ENCODE results near the gene WDTC1. TPM values are rescaled to one million over a fixed set of nuclear protein-coding genes. Genes with fewer than 3 reads are reported as not detected.
"Not testable (repeated sequence)": the region's sequence is repeated elsewhere in the genome, so short reads cannot be mapped to it uniquely, and the experiment has no call there.

The WDTC1 gene
- total RNA-seq, 1 experiment from 2014 or later = 10.3 TPM

- DNase-seq (ENCODE audit: low spot score) = no peak
Observed at GRCh38 chr1:27253596-27253995, 19.2 kb downstream of the WDTC1 start.

- DNase-seq (ENCODE audit: low spot score) = no peak
Observed at GRCh38 chr1:27255136-27255535, 20.7 kb downstream of the WDTC1 start.

DNA sequence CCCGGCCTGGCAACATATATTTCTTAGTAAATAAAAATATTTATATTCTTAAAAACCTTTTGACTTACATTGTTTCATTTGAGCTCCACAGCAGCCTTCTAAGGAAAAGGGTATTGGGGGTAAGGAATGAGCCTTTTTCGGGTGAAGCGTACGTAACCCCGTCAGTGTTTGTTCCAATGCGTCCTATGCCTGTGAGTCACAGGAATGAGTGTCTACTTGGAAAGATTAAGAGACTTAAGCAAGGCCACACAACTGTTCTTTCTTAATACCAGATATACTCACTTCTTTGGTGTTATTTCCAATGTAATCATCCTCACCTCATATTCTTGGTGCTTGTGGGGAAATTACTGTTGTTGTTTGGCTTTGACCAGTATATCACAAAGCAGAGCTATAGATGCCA, 22.7 kb downstream of the WDTC1 start:
- no peak for DNase-seq (ENCODE audit: low spot score)

- no peak for DNase-seq (ENCODE audit: low spot score)
Observed at GRCh38 chr1:27258598-27258997, 24.2 kb downstream of the WDTC1 start.

GRCh38 chr1:27267153-27267552, 32.7 kb downstream of the WDTC1 start:
- no peak for DNase-seq (ENCODE audit: low spot score)

- no peak for DNase-seq (ENCODE audit: low spot score)
Observed at GRCh38 chr1:27269276-27269675, 34.8 kb downstream of the WDTC1 start.

- no peak for DNase-seq (ENCODE audit: low spot score)
Observed at GRCh38 chr1:27274204-27274603, 39.8 kb downstream of the WDTC1 start.

GRCh38 chr1:27275696-27276095, 41.3 kb downstream of the WDTC1 start:
- DNase-seq (ENCODE audit: low spot score) = no peak

DNA sequence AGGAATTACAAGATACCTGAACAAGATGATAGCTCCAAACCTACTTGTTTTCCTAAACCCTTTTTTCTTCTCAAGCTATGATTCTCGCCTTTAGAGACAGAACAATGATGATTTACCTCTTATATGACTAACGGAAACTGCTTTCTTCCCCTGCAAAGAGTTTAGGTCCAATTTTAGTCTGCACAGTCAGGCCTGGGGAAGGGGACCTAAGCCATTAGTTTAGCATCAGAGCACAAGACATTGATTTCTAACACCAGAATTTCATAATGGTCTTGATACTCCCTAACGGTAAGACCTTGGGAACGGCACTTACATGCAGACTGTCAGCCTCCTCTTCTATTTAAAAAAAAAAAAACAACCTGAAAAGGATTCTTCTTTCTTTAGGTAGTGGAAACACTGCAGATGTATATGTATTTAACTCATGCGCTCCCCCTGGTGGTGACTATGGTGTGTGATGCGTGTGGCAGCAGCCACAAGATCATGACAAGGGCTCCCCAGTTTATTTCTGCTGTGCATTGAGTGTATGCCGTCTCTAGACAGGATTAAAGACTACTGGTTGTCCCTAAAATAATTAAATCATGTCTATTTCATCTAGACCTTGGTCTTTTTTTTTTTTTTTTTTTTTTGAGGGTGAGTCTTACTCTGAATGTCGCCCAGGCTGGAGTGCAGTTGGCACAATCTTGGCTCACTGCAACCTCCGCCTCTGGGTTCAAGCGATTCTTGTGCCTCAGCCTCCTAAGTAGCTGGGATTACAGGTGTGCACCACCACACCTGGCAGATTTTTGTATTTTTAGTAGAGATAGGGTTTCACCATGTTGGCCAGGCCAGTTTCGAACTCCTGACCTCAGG, 50.2 kb downstream of the WDTC1 start:
- peak; percentile 67 for DNase-seq (ENCODE audit: low spot score)

- DNase-seq (ENCODE audit: low spot score) = no peak
Observed at GRCh38 chr1:27285274-27285660, 50.8 kb downstream of the WDTC1 start.

DNA sequence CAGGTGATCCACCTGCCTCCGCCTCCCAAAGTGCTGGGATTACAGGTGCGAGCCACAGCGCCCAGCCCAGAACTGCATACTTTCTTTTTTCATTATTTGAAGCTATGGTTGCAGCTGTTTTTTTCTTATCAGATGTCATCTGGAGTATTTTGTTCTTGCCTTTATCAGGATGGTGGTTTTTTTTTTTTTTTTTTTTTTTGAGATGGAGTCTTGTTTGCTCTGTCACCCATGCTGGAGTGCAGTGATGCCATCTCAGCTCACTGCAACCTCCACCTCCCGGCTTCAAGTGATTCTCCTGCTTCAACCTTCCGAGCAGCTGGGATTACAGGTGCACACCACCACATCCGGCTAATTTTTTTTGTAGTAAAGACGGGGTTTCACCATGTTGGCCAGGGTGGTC, 51.4 kb downstream of the WDTC1 start:
- not testable (repeated sequence) for DNase-seq (ENCODE audit: low spot score)

- DNase-seq (ENCODE audit: low spot score) = not testable (repeated sequence)
Observed at GRCh38 chr1:27289125-27289524, 54.7 kb downstream of the WDTC1 start.

GRCh38 chr1:27290581-27290980, 56.1 kb downstream of the WDTC1 start:
- no peak for DNase-seq (ENCODE audit: low spot score)

DNA sequence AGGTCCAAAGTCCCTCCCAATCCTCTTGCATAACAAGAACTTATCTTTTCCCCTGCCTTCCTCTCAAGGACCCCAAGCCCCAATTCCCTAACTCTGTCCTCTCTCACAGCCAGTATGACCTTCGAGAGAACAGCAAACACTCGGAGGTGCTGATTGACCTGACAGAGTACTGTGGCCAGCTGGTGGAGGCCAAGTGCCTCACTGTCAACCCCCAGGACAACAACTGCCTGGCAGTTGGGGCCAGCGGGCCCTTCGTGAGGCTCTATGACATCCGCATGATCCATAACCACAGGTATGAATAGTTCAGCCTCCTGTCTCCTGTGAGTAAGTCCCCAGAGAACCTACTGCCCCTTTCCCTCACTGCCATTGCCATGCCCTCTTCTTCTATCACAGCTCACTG, 57.7 kb downstream of the WDTC1 start:
- DNase-seq (ENCODE audit: low spot score) = no peak

DNA sequence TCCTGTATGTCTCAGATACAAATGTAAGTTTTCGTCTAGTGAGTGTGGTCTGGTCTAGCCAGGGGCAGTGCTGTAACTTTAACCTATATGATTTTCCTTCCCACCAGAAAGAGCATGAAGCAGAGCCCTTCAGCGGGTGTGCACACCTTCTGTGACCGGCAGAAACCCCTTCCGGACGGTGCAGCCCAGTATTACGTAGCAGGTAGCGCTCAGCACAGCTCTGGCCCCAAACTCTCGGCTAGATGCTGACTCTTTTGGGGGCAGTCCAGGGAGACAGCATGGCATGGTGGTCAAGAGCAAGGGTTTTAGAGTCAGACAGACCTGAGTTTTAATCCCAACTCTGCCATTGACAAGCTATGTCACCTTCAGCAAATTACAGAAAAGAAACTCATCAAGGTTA, 59.5 kb downstream of the WDTC1 start:
- no peak for DNase-seq (ENCODE audit: low spot score)

DNA sequence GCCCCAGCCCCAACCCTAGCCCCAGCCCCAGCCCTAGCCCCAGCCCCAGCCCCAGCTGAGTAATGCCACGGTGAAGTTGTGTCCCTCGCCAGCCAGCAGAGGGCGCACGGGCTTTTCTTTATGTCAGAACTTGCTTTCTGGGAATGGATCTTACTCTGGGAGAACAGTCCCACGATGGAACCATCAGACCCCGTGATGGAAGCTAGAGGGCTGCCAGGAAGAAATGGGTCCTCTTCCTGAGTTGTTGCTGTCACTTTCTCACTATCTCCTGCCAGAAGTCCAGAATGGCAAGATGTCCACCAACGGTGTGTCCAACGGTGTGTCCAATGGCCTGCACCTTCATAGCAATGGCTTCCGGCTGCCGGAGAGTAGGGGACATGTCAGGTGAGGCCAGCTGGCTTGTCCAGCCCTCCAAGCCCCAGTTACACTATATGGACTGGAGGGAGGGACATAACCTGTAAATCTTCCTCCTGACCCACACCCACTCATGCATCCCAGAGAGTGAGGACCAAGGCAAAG, 62.4 kb downstream of the WDTC1 start:
- peak; percentile 21 for DNase-seq (ENCODE audit: low spot score)

GRCh38 chr1:27297903-27298302, 63.5 kb downstream of the WDTC1 start:
- DNase-seq (ENCODE audit: low spot score) = no peak

- no peak for DNase-seq (ENCODE audit: low spot score)
Observed at GRCh38 chr1:27298632-27299384, 64.4 kb downstream of the WDTC1 start.

DNA sequence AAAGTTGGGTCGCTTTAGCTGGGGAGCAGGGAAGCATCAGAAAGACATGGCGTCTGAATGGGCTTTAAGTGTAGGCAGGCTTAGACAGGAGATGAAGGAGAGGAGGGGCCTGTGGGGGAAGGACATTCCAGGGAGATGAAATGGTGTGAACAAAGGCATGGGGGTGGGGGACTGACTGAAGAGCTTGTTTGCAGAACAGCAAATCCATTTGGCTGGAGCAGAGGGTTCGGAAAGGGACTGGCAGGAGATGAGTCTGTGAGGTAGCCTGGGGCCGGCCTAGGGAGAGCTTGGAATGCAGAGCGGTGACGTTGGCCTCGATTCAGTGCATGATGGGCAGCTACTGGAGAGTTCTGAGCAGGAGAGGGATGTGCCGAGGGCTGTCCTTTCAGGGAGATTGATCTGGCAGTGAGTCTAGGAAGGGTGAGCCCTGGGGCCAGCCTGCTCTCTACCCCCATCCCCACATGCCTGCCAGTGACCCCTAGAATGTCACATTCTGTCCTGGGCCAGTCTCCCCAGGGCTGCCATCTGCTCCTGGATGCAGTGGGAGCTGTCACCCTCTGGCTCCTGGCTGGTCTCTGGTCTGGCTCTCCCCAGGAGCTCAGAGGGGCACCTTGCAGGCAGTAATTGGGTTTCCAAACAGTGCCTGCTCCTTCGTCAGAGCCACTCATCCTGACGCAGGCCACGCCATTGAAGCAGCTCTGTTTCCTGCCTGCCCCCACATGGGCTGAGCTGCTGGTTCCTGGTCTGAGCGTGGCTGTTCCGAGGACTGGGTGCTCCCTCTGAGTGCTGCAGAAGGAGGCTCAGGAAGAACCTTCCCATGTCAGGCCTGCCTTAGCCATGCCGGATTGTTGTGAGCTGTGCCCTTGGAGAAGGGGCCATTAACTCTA, 65.2 kb downstream of the WDTC1 start:
- peak; percentile 32 for DNase-seq (ENCODE audit: low spot score)

GRCh38 chr1:27300341-27301051, 66.1 kb downstream of the WDTC1 start:
- peak; percentile 79 for DNase-seq (ENCODE audit: low spot score)

DNA sequence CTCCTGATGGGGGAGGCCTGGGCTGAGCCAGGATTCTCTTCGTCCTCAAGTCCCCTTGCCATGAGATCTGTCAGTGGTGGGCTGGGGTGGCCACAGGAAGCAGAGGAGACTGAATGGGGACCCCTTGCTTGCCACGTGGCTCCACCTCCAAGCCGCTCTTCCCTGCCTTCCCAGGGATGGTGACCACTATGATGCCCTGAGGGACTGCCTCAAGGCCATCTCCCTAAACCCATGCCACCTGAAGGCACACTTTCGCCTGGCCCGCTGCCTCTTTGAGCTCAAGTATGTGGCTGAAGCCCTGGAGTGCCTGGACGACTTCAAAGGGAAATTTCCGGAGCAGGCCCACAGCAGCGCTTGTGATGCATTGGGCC, 66.6 kb downstream of the WDTC1 start:
- DNase-seq (ENCODE audit: low spot score) = no peak

All from H4 (cell line).